AG09319 (cell line): ENCODE data around the gene FARP1.

ENCODE experiments used
- DNase-seq: peaks from one replicate; pipeline ENCODE4 v3.0.0-alpha.2; 2010; ENCODE audit warnings: low read depth; ENCODE audit errors: extremely low read depth
- CTCF ChIP-seq: IDR thresholded peaks from 2 replicates; pipeline ENCODE4 v1.5.1; 2011; ENCODE audit warnings: low read depth, mild to moderate bottlenecking, inconsistent platforms, low read length, moderate library complexity

The FARP1 gene

GRCh38 chr13:98141091-98141490 lies 1.8 kb upstream of the FARP1 start:
- no peak for DNase-seq
- TF ChIP-seq CTCF, result no peak

GRCh38 chr13:98141509-98142379 lies 1.1 kb upstream of the FARP1 start:
- DNase-seq, result no peak
- TF ChIP-seq CTCF, result no peak

- no peak for TF ChIP-seq CTCF
Observed at GRCh38 chr13:98143157-98143553, 261 bp downstream of the FARP1 start.

GRCh38 chr13:98143601-98144026 lies 720 bp downstream of the FARP1 start:
- no peak for TF ChIP-seq CTCF
- no peak for DNase-seq

More at GRCh38 chr13:98143157-98143553, 261 bp downstream of the FARP1 start:
- DNase-seq, result no peak

- TF ChIP-seq CTCF, result no peak
- DNase-seq, result no peak
Observed at GRCh38 chr13:98144027-98144741, 1.3 kb downstream of the FARP1 start.

GRCh38 chr13:98144801-98145350 lies 2.0 kb downstream of the FARP1 start:
- TF ChIP-seq CTCF, result peak; percentile 21

GRCh38 chr13:98147521-98147920 lies 4.6 kb downstream of the FARP1 start:
- TF ChIP-seq CTCF, result no peak
- DNase-seq, result no peak

More at GRCh38 chr13:98144801-98145350, 2.0 kb downstream of the FARP1 start:
- DNase-seq, result no peak
